DOHH2 (cell line): ENCODE results near the gene TIE1.

Experiments used
- H3F3A ChIP-seq: fragments of 200-600 bp; sonication (generic), shearing (Covaris generic); 2 replicates; pipeline ENCODE4 v1.6.0; 2016; ENCODE audit warnings: antibody characterized with exemption, mild to moderate bottlenecking; ENCODE audit not compliant: control insufficient read depth, insufficient read depth
- H3K27ac ChIP-seq: fragments of 200-600 bp; sonication (generic); 2 replicates; pipeline ENCODE4 v1.5.1; 2014; ENCODE audit warnings: low read depth, mild to moderate bottlenecking, low read length, moderate library complexity
- H3K27me3 ChIP-seq: fragments of 200-600 bp; sonication (generic); 2 replicates; pipeline ENCODE4 v1.6.1; 2014; ENCODE audit warnings: mild to moderate bottlenecking, low read length, mixed read lengths; ENCODE audit not compliant: control insufficient read depth
- H3K36me3 ChIP-seq: fragments of 200-600 bp; sonication (generic); 2 replicates; pipeline ENCODE4 v1.6.1; 2014; ENCODE audit warnings: mild to moderate bottlenecking, low read length, moderate library complexity, mixed read lengths; ENCODE audit not compliant: control insufficient read depth
- H3K4me1 ChIP-seq: fragments of 200-600 bp; sonication (generic); 2 replicates; pipeline ENCODE4 v1.6.1; 2014; ENCODE audit warnings: mild to moderate bottlenecking, low read length, mixed read lengths; ENCODE audit not compliant: control insufficient read depth
- H3K4me2 ChIP-seq: fragments of 200-600 bp; sonication (generic); 2 replicates; pipeline ENCODE4 v1.6.0; 2014; ENCODE audit warnings: mild to moderate bottlenecking, low read length, moderate library complexity
- H3K4me3 ChIP-seq: fragments of 200-600 bp; sonication (generic); 2 replicates; pipeline ENCODE4 v1.5.1; 2014; ENCODE audit warnings: mild to moderate bottlenecking, low read length, mixed read lengths
- H3K79me2 ChIP-seq: fragments of 200-600 bp; sonication (generic); 2 replicates; pipeline ENCODE4 v1.6.1; 2014; ENCODE audit warnings: mild to moderate bottlenecking, low read length, mixed read lengths; ENCODE audit not compliant: control insufficient read depth
- H3K9me2 ChIP-seq: fragments of 200-600 bp; sonication (generic); replicated peaks from 2 replicates; pipeline ENCODE4 v1.6.1; 2014; ENCODE audit warnings: mild to moderate bottlenecking, low read length, mixed read lengths; ENCODE audit not compliant: control insufficient read depth
- H3K9me3 ChIP-seq: fragments of 200-600 bp; sonication (generic); 2 replicates; pipeline ENCODE4 v1.6.1; 2014; ENCODE audit warnings: antibody characterized with exemption, low read length, mixed read lengths; ENCODE audit not compliant: control insufficient read depth, insufficient read depth
- H4K20me1 ChIP-seq: fragments of 200-600 bp; sonication (generic); 2 replicates; pipeline ENCODE4 v1.6.0; 2014; ENCODE audit warnings: low read depth, mild to moderate bottlenecking, antibody characterized with exemption, low read length, moderate library complexity; ENCODE audit not compliant: control insufficient read depth, insufficient read depth
- EZH2phosphoT487 ChIP-seq: fragments of 200-600 bp; sonication (generic); IDR thresholded peaks from 2 replicates; pipeline ENCODE4 v1.6.1; 2017; ENCODE audit warnings: borderline replicate concordance, mild to moderate bottlenecking, antibody characterized with exemption, low read length, moderate library complexity, mixed read lengths
- TF ChIP-seq, protein P1 (sequence below): fragments of 200-600 bp; sonication (generic); IDR thresholded peaks from one replicate; pipeline ENCODE4 v1.5.1; 2014; ENCODE audit warnings: antibody characterized with exemption, mild to moderate bottlenecking, low read depth, low read length; ENCODE audit not compliant: poor library complexity, severe bottlenecking

Gene TIE1

DNA sequence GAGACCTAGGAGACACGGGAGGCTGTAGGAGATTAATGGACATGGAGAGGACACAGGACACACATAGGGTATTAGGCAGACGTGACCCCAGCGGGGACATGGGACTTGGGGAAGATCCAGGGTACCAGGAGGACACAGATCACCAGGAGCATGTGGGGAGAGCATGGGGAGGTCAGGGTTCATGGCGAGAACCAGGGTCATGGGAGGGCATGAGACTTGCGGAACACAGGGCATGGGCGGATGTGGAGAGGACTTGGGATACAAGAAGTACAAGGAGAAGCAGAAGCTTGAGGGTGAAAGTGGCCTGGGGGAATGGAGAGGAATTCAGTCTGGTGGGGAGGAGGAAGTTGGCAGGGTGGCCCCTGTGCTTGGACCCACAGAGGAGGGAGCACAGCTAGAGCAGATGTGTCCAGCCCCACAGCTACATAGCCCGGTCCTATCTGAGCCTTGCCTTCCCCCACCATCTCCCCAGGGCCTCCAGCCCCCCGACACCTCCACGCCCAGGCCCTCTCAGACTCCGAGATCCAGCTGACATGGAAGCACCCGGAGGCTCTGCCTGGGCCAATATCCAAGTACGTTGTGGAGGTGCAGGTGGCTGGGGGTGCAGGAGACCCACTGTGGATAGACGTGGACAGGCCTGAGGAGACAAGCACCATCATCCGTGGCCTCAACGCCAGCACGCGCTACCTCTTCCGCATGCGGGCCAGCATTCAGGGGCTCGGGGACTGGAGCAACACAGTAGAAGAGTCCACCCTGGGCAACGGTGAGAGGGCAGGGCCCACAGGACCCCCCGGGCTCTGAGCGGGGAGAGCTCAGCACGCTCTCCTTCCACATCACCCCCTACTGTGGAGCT, 12.1 kb downstream of the TIE1 start:
- no peak overlapping the region for H3K27ac ChIP-seq
- no peaks in the 10 kb centered on the region for H3K79me2 ChIP-seq
- H3F3A ChIP-seq, result no peaks in the 10 kb centered on the region
- no peaks in the 10 kb centered on the region for H3K9me2 ChIP-seq
- H4K20me1 ChIP-seq, result no peaks in the 10 kb centered on the region
- TF ChIP-seq EZH2phosphoT487, result no peak
- TF ChIP-seq, protein P1, sequence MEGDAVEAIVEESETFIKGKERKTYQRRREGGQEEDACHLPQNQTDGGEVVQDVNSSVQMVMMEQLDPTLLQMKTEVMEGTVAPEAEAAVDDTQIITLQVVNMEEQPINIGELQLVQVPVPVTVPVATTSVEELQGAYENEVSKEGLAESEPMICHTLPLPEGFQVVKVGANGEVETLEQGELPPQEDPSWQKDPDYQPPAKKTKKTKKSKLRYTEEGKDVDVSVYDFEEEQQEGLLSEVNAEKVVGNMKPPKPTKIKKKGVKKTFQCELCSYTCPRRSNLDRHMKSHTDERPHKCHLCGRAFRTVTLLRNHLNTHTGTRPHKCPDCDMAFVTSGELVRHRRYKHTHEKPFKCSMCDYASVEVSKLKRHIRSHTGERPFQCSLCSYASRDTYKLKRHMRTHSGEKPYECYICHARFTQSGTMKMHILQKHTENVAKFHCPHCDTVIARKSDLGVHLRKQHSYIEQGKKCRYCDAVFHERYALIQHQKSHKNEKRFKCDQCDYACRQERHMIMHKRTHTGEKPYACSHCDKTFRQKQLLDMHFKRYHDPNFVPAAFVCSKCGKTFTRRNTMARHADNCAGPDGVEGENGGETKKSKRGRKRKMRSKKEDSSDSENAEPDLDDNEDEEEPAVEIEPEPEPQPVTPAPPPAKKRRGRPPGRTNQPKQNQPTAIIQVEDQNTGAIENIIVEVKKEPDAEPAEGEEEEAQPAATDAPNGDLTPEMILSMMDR, result no peak
- H3K4me3 ChIP-seq, result no peak overlapping the region
- H3K4me2 ChIP-seq, result no peak overlapping the region
- no peaks in the 10 kb centered on the region for H3K9me3 ChIP-seq
- H3K36me3 ChIP-seq, result no peaks in the 10 kb centered on the region
- no peaks in the 10 kb centered on the region for H3K27me3 ChIP-seq
- no peaks in the 10 kb centered on the region for H3K4me1 ChIP-seq

DNA sequence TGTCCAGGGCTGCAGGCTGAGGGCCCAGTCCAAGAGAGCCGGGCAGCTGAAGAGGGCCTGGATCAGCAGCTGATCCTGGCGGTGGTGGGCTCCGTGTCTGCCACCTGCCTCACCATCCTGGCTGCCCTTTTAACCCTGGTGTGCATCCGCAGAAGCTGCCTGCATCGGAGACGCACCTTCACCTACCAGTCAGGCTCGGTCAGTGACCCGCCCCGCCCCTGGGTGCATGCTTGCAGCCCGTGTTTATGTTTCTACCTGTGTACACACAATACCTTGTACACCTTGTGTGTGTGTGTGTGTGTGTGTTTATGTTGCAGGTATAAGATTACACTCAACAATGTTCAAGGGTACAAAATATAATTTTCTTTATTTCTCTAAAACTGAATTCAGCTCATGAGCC, 13.0 kb downstream of the TIE1 start:
- H3K79me2 ChIP-seq, result no peaks in the 10 kb centered on the region
- no peaks in the 10 kb centered on the region for H3F3A ChIP-seq
- H3K4me3 ChIP-seq, result no peak overlapping the region
- no peaks in the 10 kb centered on the region for H4K20me1 ChIP-seq
- H3K4me1 ChIP-seq, result no peaks in the 10 kb centered on the region
- no peaks in the 10 kb centered on the region for H3K9me2 ChIP-seq
- no peak overlapping the region for H3K4me2 ChIP-seq
- no peaks in the 10 kb centered on the region for H3K36me3 ChIP-seq
- H3K27me3 ChIP-seq, result no peaks in the 10 kb centered on the region
- H3K9me3 ChIP-seq, result no peaks in the 10 kb centered on the region
- no peak overlapping the region for H3K27ac ChIP-seq
- TF ChIP-seq EZH2phosphoT487, result no peak
- TF ChIP-seq, protein P1, result no peak

DNA sequence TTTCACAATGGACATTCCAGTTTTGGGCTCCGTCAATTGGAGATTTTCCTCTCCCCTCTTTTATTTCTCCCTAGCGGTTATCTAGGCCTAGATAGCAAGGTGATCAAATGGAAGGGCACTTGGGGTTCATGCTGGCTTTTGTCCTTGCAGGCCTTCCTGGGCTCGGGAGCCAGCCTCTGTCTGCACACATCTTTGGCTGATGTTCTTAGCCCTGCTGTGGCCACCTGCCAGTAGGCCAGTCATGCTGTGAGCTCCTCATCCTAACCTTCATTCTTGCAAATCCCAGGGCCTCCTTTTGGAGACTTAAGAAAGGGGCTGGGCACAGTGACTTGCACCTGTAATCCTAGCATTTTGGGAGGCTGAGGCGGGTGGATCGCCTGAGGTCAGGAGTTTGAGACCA, 13.5 kb downstream of the TIE1 start:
- Histone ChIP-seq H3K79me2 (no peaks in the 10 kb centered on the region), H3K36me3 (no peaks in the 10 kb centered on the region), H3K27me3 (no peaks in the 10 kb centered on the region), H3K4me1 (no peaks in the 10 kb centered on the region), H3F3A (no peaks in the 10 kb centered on the region), H4K20me1 (no peaks in the 10 kb centered on the region), H3K4me2 (no peak overlapping the region), H3K4me3 (no peak overlapping the region), H3K9me3 (no peaks in the 10 kb centered on the region), H3K9me2 (no peaks in the 10 kb centered on the region), H3K27ac (no peak overlapping the region)
- TF ChIP-seq EZH2phosphoT487, result no peak
- TF ChIP-seq, protein P1, result no peak
